Measurements from ENCODE around the gene STX18. TPM values are rescaled to one million over a fixed set of nuclear protein-coding genes. Genes with fewer than 3 reads are reported as not detected.

The STX18 gene
- total and polyA plus RNA-seq, 2 experiments from 2014 or later = 15.9 to 18.1 TPM

DNA sequence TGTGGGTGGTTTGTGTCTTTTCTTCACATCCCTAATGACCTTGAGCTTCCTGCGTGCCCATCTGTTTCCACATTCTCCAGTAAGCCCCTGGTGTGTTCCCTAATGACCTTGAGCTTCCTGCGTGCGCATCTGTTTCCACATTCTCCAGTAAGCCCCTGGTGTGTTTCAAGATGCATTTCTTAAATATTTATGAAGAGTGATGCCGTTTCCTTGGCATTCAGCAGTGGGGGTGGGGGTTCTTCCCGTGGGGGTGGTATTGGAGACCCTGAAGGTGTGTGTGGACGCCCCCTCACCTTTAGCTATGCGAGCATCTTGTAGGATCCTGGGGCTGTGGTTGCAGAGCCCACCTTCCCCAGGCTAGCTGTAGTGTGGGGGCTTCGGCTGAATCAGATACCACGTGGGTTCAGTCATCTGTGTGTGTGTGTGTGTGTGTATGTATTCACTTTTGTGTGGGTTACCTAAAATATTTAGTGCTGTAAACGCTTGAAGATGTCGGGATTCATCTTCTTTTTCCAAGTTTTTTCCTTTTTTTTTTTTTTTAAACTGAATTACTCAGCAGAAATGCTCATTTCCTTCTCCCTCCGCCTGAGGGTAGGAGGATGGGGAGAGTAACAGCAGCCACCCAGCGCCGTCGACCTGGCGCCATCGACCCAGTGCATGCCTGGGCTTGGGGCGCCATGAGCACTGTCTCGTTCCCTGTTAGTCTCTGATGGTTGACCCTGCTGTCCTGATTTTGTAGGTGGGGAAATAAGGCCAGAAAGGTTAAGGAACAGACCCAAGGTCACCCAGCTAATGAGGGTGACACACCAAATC lies 145.0 kb downstream of the STX18 start:
- Mint-ChIP-seq H3K27me3 (ENCODE audit: insufficient read depth, low read depth, poor library complexity) (peaks cover 17% of the 10 kb centered on the region), H3K36me3 (ENCODE audit: low read depth) (peaks cover 55% of the 10 kb centered on the region), H3K4me1 (peaks cover 26% of the 10 kb centered on the region), H3K4me3 (no peak overlapping the region), H3K27ac (peak overlapping the region; percentile 93), H3K9me3 (no peaks in the 10 kb centered on the region; the same call in 1 of the 3 replicates)
- H2AFZ ChIP-seq = no peak overlapping the region
- no peak; the same call in 2 of the 3 replicates for ATAC-seq
- H3K4me1 ChIP-seq (ENCODE audit: insufficient read depth) = peaks cover 18% of the 10 kb centered on the region
- no peaks in the 10 kb centered on the region for H3K36me3 ChIP-seq (ENCODE audit: insufficient read depth)
- 0 out of 2 replicates have a peak, but pooled peaks cover 4% of the 10 kb centered on the region for H3K79me2 ChIP-seq (replicated peaks; ENCODE audit: insufficient read depth)
- H3K27ac ChIP-seq (ENCODE audit: low read depth) = peak overlapping the region; percentile 45; the same call in 1 of the 2 replicates
- no peaks in the 10 kb centered on the region for H3F3A ChIP-seq (replicated peaks; ENCODE audit: low read depth)
- no peak overlapping the region for H3K4me3 ChIP-seq
- H3K9me2 ChIP-seq (ENCODE audit: insufficient read depth) = no peaks in the 10 kb centered on the region
- no peaks in the 10 kb centered on the region for H3K27me3 ChIP-seq (ENCODE audit: insufficient read depth)
- H3K4me2 ChIP-seq = no peak overlapping the region
- TF ChIP-seq EZH2phosphoT487 (IDR thresholded peaks at IDR 0.05; ENCODE audit: unreplicated experiment) = no peak
- no peak for TF ChIP-seq STAT1 (IDR thresholded peaks at IDR 0.05; ENCODE audit: unreplicated experiment)
- H4K20me1 ChIP-seq (replicated peaks; ENCODE audit: insufficient read depth) = no peaks in the 10 kb centered on the region
- DNase-seq (ENCODE audit: low spot score) = peak; percentile 61

- Histone ChIP-seq H3K9me2 (ENCODE audit: insufficient read depth) (no peaks in the 10 kb centered on the region), H3K27ac (ENCODE audit: low read depth) (peak overlapping the region; percentile 79), H3K36me3 (ENCODE audit: insufficient read depth) (no peaks in the 10 kb centered on the region), H4K20me1 (replicated peaks; ENCODE audit: insufficient read depth) (no peaks in the 10 kb centered on the region), H3K4me2 (no peak overlapping the region), H3K4me3 (no peak overlapping the region), H3K27me3 (ENCODE audit: insufficient read depth) (no peaks in the 10 kb centered on the region), H3K4me1 (ENCODE audit: insufficient read depth) (peaks cover 18% of the 10 kb centered on the region), H3F3A (replicated peaks; ENCODE audit: low read depth) (no peaks in the 10 kb centered on the region), H3K79me2 (replicated peaks; ENCODE audit: insufficient read depth) (0 out of 2 replicates have a peak, but pooled peaks cover 4% of the 10 kb centered on the region), H2AFZ (no peak overlapping the region)
- peaks cover 60% of the 10 kb centered on the region for H3K36me3 Mint-ChIP-seq (ENCODE audit: low read depth)
- H3K9me3 Mint-ChIP-seq = no peaks in the 10 kb centered on the region; the same call in 1 of the 3 replicates
- DNase-seq (ENCODE audit: low spot score) = peak; percentile 55
- H3K4me1 Mint-ChIP-seq = peaks cover 24% of the 10 kb centered on the region
- peak overlapping the region; percentile 1; the same call in 1 of the 2 replicates for H3K27ac Mint-ChIP-seq
- TF ChIP-seq EZH2 (IDR thresholded peaks at IDR 0.05; ENCODE audit: low read depth, unreplicated experiment) (no peak), NANOG (IDR thresholded peaks at IDR 0.05; ENCODE audit: borderline replicate concordance) (no peak), POLR2AphosphoS5 (IDR thresholded peaks at IDR 0.05; ENCODE audit: low read depth) (no peak), STAT1 (IDR thresholded peaks at IDR 0.05; ENCODE audit: unreplicated experiment) (no peak), ZNF114 (CRISPR knock-in tag; IDR thresholded peaks at IDR 0.05) (no peak)
- peaks cover 18% of the 10 kb centered on the region for H3K27me3 Mint-ChIP-seq (ENCODE audit: insufficient read depth, low read depth, poor library complexity)
- peak; percentile 71 for ATAC-seq
- no peak overlapping the region for H3K4me3 Mint-ChIP-seq
These were observed 145.8 kb downstream of the STX18 start for GRCh38 chr4:4395849-4396627.

DNA sequence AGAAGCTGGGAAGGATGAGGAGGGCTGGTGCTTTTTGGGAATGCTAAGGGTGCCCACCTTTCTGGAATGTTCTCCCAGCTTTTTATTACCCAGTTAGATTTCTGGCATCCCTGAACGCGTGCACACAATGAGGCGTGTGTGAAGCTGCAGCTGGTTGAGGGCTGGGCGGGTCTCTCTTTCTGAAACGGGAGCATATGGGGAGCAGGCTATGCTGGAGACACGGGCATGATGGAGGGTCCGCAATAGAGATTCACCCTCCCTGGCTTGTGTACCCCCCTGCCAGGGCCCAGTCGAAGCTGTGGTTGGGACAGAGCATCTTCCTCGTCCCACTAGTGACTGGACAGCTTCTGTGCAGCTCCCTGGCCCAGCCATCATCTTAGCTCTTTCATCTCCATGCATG lies 146.5 kb downstream of the STX18 start:
- no peak overlapping the region for H3K4me3 Mint-ChIP-seq
- ATAC-seq = no peak
- Histone ChIP-seq H3F3A (replicated peaks; ENCODE audit: low read depth) (no peaks in the 10 kb centered on the region), H3K9me2 (ENCODE audit: insufficient read depth) (no peaks in the 10 kb centered on the region), H3K4me3 (no peak overlapping the region), H3K79me2 (replicated peaks; ENCODE audit: insufficient read depth) (0 out of 2 replicates have a peak, but pooled peaks cover 4% of the 10 kb centered on the region), H3K4me1 (ENCODE audit: insufficient read depth) (peaks cover 18% of the 10 kb centered on the region), H2AFZ (no peak overlapping the region), H3K36me3 (ENCODE audit: insufficient read depth) (no peaks in the 10 kb centered on the region), H4K20me1 (replicated peaks; ENCODE audit: insufficient read depth) (no peaks in the 10 kb centered on the region), H3K27me3 (ENCODE audit: insufficient read depth) (no peaks in the 10 kb centered on the region), H3K4me2 (no peak overlapping the region), H3K27ac (ENCODE audit: low read depth) (peak overlapping the region; percentile 79; the same call in 1 of the 2 replicates)
- H3K4me1 Mint-ChIP-seq = peaks cover 24% of the 10 kb centered on the region
- H3K27ac Mint-ChIP-seq = no peak overlapping the region; the same call in 1 of the 2 replicates
- H3K27me3 Mint-ChIP-seq (ENCODE audit: insufficient read depth, low read depth, poor library complexity) = peaks cover 20% of the 10 kb centered on the region
- peaks cover 57% of the 10 kb centered on the region for H3K36me3 Mint-ChIP-seq (ENCODE audit: low read depth)
- H3K9me3 Mint-ChIP-seq = no peaks in the 10 kb centered on the region; the same call in 1 of the 3 replicates
- DNase-seq (ENCODE audit: low spot score) = no peak
- no peak for TF ChIP-seq CREB1 (CRISPR knock-in tag; IDR thresholded peaks at IDR 0.05; ENCODE audit: low read depth)
- no peak for TF ChIP-seq JUNB (IDR thresholded peaks at IDR 0.05; ENCODE audit: unreplicated experiment)
- TF ChIP-seq POLR2AphosphoS5 (IDR thresholded peaks at IDR 0.05; ENCODE audit: low read depth) = no peak
